ENCODE measurements around the gene BLVRA.
"Not testable (repeated sequence)": the region's sequence is repeated elsewhere in the genome, so short reads cannot be mapped to it uniquely, and the experiment has no call there.

Gene BLVRA

GRCh38 chr7:43781726-43782607, 23.5 kb downstream of the BLVRA start:
- Histone ChIP-seq H3K4me1 (ENCODE audit: control insufficient read depth, insufficient read depth, low read length) (peaks cover 15% of the 10 kb centered on the region), H3K9ac (ENCODE audit: low read length) (no peak overlapping the region), H3K27me3 (ENCODE audit: control insufficient read depth, insufficient read depth, low read length) (no peaks in the 10 kb centered on the region), H3K4me3 (ENCODE audit: low read length) (no peak overlapping the region), H3K36me3 (ENCODE audit: control insufficient read depth, insufficient read depth, low read length) (no peaks in the 10 kb centered on the region), H3K27ac (ENCODE audit: low read depth, low read length) (no peak overlapping the region)

DNA sequence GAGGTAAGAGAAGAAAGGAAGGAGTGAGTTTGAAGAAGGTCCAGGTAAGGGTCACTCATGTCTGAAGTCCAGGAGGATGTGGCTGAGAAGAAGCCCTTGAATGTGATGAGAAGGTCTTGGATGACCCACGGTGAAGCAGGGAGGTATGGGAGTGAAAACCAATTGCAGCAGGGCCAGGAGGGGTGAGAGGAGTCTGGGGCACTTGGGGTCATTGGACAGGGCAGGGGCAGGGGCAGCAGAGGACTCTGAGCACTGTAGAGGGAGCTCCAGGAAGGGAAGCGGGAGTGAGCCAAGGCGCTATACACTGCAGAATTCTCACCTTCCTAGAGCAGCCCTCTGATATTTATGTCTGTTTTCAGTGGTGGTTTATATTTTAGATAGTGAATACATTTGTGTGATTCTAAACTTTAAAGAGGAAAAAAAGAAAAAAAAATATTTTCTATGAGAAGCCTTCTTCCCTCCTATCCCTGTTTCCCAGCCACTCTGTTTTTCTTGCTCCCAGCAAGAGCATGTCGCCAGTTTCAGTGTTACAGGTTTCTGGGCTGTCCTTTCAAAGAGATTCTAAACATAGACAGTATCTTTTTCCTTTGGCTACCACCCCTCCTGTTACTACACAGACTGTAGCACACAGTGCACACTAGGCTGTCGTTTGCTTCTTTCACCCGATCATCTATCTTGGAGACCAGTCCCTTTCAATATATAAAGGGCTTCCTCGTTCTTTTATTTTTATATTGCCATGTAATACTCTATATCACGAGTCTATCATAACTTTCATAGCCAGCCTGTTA, 24.5 kb downstream of the BLVRA start:
- no peak overlapping the region for H3K4me3 ChIP-seq (ENCODE audit: low read length)
- H3K36me3 ChIP-seq (ENCODE audit: control insufficient read depth, insufficient read depth, low read length) = no peaks in the 10 kb centered on the region
- H3K4me1 ChIP-seq (ENCODE audit: control insufficient read depth, insufficient read depth, low read length) = peaks cover 15% of the 10 kb centered on the region
- no peaks in the 10 kb centered on the region for H3K27me3 ChIP-seq (ENCODE audit: control insufficient read depth, insufficient read depth, low read length)
- H3K27ac ChIP-seq (ENCODE audit: low read depth, low read length) = peak overlapping the region; percentile 22
- no peak overlapping the region for H3K9ac ChIP-seq (ENCODE audit: low read length)

- H3K27me3 ChIP-seq (ENCODE audit: control insufficient read depth, insufficient read depth, low read length) = no peaks in the 10 kb centered on the region
- no peaks in the 10 kb centered on the region for H3K36me3 ChIP-seq (ENCODE audit: control insufficient read depth, insufficient read depth, low read length)
- H3K4me1 ChIP-seq (ENCODE audit: control insufficient read depth, insufficient read depth, low read length) = peaks cover 15% of the 10 kb centered on the region
- H3K27ac ChIP-seq (ENCODE audit: low read depth, low read length) = no peak overlapping the region
- no peak overlapping the region for H3K9ac ChIP-seq (ENCODE audit: low read length)
- no peak overlapping the region for H3K4me3 ChIP-seq (ENCODE audit: low read length)
These were observed 25.6 kb downstream of the BLVRA start for GRCh38 chr7:43784030-43784584.

- Histone ChIP-seq H3K27ac (ENCODE audit: low read depth, low read length) (peak overlapping the region; percentile 68), H3K4me1 (ENCODE audit: control insufficient read depth, insufficient read depth, low read length) (peaks cover 15% of the 10 kb centered on the region)
- not testable (repeated sequence) for H3K36me3 ChIP-seq (ENCODE audit: control insufficient read depth, insufficient read depth, low read length); H3K9ac ChIP-seq (ENCODE audit: low read length); H3K27me3 ChIP-seq (ENCODE audit: control insufficient read depth, insufficient read depth, low read length); H3K4me3 ChIP-seq (ENCODE audit: low read length)
These were observed 26.2 kb downstream of the BLVRA start for GRCh38 chr7:43784585-43785087.

GRCh38 chr7:43785420-43785819, 26.9 kb downstream of the BLVRA start:
- Histone ChIP-seq H3K4me3 (ENCODE audit: low read length) (no peak overlapping the region), H3K9ac (ENCODE audit: low read length) (no peak overlapping the region), H3K27me3 (ENCODE audit: control insufficient read depth, insufficient read depth, low read length) (no peaks in the 10 kb centered on the region), H3K4me1 (ENCODE audit: control insufficient read depth, insufficient read depth, low read length) (peaks cover 18% of the 10 kb centered on the region), H3K27ac (ENCODE audit: low read depth, low read length) (peak overlapping the region; percentile 68), H3K36me3 (ENCODE audit: control insufficient read depth, insufficient read depth, low read length) (peaks cover 8% of the 10 kb centered on the region)

DNA sequence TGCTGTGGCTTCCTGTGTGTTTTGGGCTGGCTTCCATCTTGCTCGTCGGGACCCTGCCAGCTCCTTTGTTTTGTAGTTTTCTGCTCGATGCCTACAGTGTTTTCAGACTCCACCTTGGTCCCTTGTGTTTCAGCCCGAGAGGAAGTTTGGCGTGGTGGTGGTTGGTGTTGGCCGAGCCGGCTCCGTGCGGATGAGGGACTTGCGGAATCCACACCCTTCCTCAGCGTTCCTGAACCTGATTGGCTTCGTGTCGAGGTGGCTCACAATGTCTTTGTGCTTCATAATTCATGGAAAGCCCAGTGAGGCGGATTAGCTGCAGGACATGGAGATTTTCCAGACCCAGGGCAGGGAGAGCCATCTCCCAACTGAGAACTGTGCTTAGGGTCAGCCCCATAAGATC, 29.3 kb downstream of the BLVRA start:
- peaks cover 11% of the 10 kb centered on the region for H3K36me3 ChIP-seq (ENCODE audit: control insufficient read depth, insufficient read depth, low read length)
- peaks cover 23% of the 10 kb centered on the region for H3K4me1 ChIP-seq (ENCODE audit: control insufficient read depth, insufficient read depth, low read length)
- H3K27ac ChIP-seq (ENCODE audit: low read depth, low read length) = no peak overlapping the region
- H3K4me3 ChIP-seq (ENCODE audit: low read length) = no peak overlapping the region
- no peak overlapping the region for H3K9ac ChIP-seq (ENCODE audit: low read length)
- H3K27me3 ChIP-seq (ENCODE audit: control insufficient read depth, insufficient read depth, low read length) = no peaks in the 10 kb centered on the region

DNA sequence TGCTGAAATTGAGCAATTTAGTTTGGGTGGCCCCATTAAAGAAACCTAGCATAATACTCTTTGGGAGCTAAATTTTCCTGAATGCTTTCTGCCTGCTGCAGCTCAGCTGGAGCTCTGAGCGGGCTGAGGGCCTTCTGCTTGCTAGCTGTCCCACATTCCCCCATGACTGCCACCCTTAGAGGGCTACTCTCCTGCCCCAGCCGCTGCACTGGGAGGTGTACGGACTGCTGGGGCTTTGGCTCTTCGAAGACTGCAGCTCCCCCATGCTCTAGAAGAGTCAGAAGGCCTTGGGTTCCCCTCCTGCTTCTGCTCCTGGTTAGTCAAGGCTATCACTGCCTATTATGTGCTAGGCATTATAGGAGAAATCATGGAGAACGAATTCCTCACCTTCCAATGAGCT, 31.5 kb downstream of the BLVRA start:
- Histone ChIP-seq H3K4me3 (ENCODE audit: low read length) (no peak overlapping the region), H3K36me3 (ENCODE audit: control insufficient read depth, insufficient read depth, low read length) (peaks cover 11% of the 10 kb centered on the region), H3K4me1 (ENCODE audit: control insufficient read depth, insufficient read depth, low read length) (peaks cover 20% of the 10 kb centered on the region), H3K27ac (ENCODE audit: low read depth, low read length) (no peak overlapping the region), H3K9ac (ENCODE audit: low read length) (no peak overlapping the region), H3K27me3 (ENCODE audit: control insufficient read depth, insufficient read depth, low read length) (no peaks in the 10 kb centered on the region)

DNA sequence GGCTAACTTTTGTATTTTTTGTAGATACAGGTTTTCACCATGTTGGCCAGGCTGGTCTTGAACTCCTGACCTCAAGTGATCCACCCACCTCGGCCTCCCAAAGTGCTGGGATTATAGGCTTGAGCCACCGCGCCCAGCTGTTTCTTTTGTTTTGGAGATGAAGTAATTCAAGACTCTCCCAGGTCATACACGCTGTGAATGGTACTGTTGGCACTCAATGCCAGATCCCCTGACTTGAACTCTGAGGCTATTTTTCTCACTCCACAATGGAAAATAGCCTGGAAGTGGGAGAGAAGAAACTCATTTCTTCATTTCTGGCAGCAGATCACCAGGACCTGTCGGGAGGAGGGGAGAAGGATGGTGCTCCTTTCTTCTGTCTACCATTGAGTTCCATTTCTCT, 32.4 kb downstream of the BLVRA start:
- Histone ChIP-seq H3K4me3 (ENCODE audit: low read length) (no peak overlapping the region), H3K27me3 (ENCODE audit: control insufficient read depth, insufficient read depth, low read length) (no peaks in the 10 kb centered on the region), H3K9ac (ENCODE audit: low read length) (no peak overlapping the region), H3K36me3 (ENCODE audit: control insufficient read depth, insufficient read depth, low read length) (peaks cover 11% of the 10 kb centered on the region), H3K4me1 (ENCODE audit: control insufficient read depth, insufficient read depth, low read length) (peaks cover 13% of the 10 kb centered on the region), H3K27ac (ENCODE audit: low read depth, low read length) (peak overlapping the region; percentile 51)

GRCh38 chr7:43791665-43792064, 33.2 kb downstream of the BLVRA start:
- H3K27ac ChIP-seq (ENCODE audit: low read depth, low read length) = no peak overlapping the region

GRCh38 chr7:43792471-43793150, 34.1 kb downstream of the BLVRA start:
- no peak overlapping the region for H3K27ac ChIP-seq (ENCODE audit: low read depth, low read length)
- H3K36me3 ChIP-seq (ENCODE audit: control insufficient read depth, insufficient read depth, low read length) = peaks cover 14% of the 10 kb centered on the region
- no peaks in the 10 kb centered on the region for H3K27me3 ChIP-seq (ENCODE audit: control insufficient read depth, insufficient read depth, low read length)
- H3K4me1 ChIP-seq (ENCODE audit: control insufficient read depth, insufficient read depth, low read length) = peaks cover 8% of the 10 kb centered on the region
- H3K9ac ChIP-seq (ENCODE audit: low read length) = no peak overlapping the region
- H3K4me3 ChIP-seq (ENCODE audit: low read length) = no peak overlapping the region

More at GRCh38 chr7:43791665-43792064, 33.2 kb downstream of the BLVRA start:
- H3K9ac ChIP-seq (ENCODE audit: low read length) = no peak overlapping the region
- H3K4me3 ChIP-seq (ENCODE audit: low read length) = no peak overlapping the region
- H3K4me1 ChIP-seq (ENCODE audit: control insufficient read depth, insufficient read depth, low read length) = peaks cover 8% of the 10 kb centered on the region
- H3K36me3 ChIP-seq (ENCODE audit: control insufficient read depth, insufficient read depth, low read length) = peaks cover 11% of the 10 kb centered on the region
- H3K27me3 ChIP-seq (ENCODE audit: control insufficient read depth, insufficient read depth, low read length) = no peaks in the 10 kb centered on the region

- Histone ChIP-seq H3K4me3 (ENCODE audit: low read length) (no peak overlapping the region), H3K27me3 (ENCODE audit: control insufficient read depth, insufficient read depth, low read length) (no peaks in the 10 kb centered on the region), H3K36me3 (ENCODE audit: control insufficient read depth, insufficient read depth, low read length) (peaks cover 6% of the 10 kb centered on the region), H3K27ac (ENCODE audit: low read depth, low read length) (no peak overlapping the region), H3K4me1 (ENCODE audit: control insufficient read depth, insufficient read depth, low read length) (no peaks in the 10 kb centered on the region), H3K9ac (ENCODE audit: low read length) (no peak overlapping the region)
These were observed 41.1 kb downstream of the BLVRA start for GRCh38 chr7:43799605-43800004.

DNA sequence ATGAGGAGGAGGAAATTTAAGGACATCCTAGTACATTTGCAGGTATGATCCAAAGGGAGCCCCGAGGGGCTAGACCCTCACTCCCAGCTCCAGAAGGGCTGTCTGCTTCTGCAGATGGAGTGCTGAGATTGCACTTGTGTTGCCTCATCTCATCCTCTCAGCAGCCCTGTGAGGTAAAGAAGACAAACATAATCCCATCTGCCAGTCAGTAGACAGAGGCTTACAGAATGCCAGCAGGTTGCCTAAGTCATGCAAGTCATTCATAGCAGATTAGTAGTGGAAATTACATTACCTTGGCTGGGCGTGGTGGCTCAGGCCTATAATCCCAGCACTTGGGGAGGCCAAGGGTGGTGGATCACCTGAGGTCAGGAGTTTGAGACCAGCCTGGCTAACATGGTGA, 45.4 kb downstream of the BLVRA start:
- no peak overlapping the region for H3K4me3 ChIP-seq (ENCODE audit: low read length)
- H3K27ac ChIP-seq (ENCODE audit: low read depth, low read length) = no peak overlapping the region
- peaks cover 3% of the 10 kb centered on the region for H3K36me3 ChIP-seq (ENCODE audit: control insufficient read depth, insufficient read depth, low read length)
- H3K4me1 ChIP-seq (ENCODE audit: control insufficient read depth, insufficient read depth, low read length) = no peaks in the 10 kb centered on the region
- no peaks in the 10 kb centered on the region for H3K27me3 ChIP-seq (ENCODE audit: control insufficient read depth, insufficient read depth, low read length)
- no peak overlapping the region for H3K9ac ChIP-seq (ENCODE audit: low read length)

Measured in rectal smooth muscle tissue (tissue), 1 donor.